Smooth muscle cell (in vitro differentiated cells): ENCODE results near the gene SERPINB5. TPM values are rescaled to one million over a fixed set of nuclear protein-coding genes. Genes with fewer than 3 reads are reported as not detected.

ENCODE experiments used
- DNase-seq: peaks from one replicate; lab custom pipeline; 2025; ENCODE audit not compliant: unreplicated experiment; lab: John Stamatoyannopoulos, UW
- H2AFZ ChIP-seq: fragments of 200-600 bp; sonication (generic); 2 replicates; pipeline ENCODE4 v1.6.0; 2016; ENCODE audit warnings: antibody characterized with exemption, low read depth, mild to moderate bottlenecking
- H3F3A ChIP-seq: fragments of 200-600 bp; sonication (generic); 2 replicates; pipeline ENCODE4 v1.6.0; 2017; ENCODE audit warnings: antibody characterized with exemption, low read depth
- H3K27ac ChIP-seq: fragments of 200-600 bp; sonication (generic); 2 replicates; pipeline ENCODE4 v1.5.1; 2016; ENCODE audit warnings: low read depth, mild to moderate bottlenecking
- H3K27me3 ChIP-seq: fragments of 200-600 bp; sonication (generic); 2 replicates; pipeline ENCODE4 v1.6.1; 2016; ENCODE audit warnings: low read depth, mild to moderate bottlenecking
- H3K36me3 ChIP-seq: fragments of 200-600 bp; sonication (generic); 2 replicates; pipeline ENCODE4 v1.5.1; 2016; ENCODE audit warnings: low read depth
- H3K4me1 ChIP-seq: fragments of 200-600 bp; sonication (generic); 2 replicates; pipeline ENCODE4 v1.5.1; 2016; ENCODE audit warnings: low read depth
- H3K4me2 ChIP-seq: fragments of 200-600 bp; sonication (generic); 2 replicates; pipeline ENCODE4 v1.6.0; 2016; ENCODE audit warnings: mild to moderate bottlenecking
- H3K4me3 ChIP-seq: fragments of 200-600 bp; sonication (generic); 2 replicates; pipeline ENCODE4 v1.5.1; 2016; ENCODE audit warnings: mild to moderate bottlenecking
- H3K79me2 ChIP-seq: fragments of 200-600 bp; sonication (generic); 2 replicates; pipeline ENCODE4 v1.6.0; 2016; ENCODE audit warnings: low read depth, mild to moderate bottlenecking
- H3K9ac ChIP-seq: fragments of 200-600 bp; sonication (generic); 2 replicates; pipeline ENCODE4 v1.6.0; 2016; ENCODE audit warnings: low read depth
- H3K9me3 ChIP-seq: fragments of 200-600 bp; sonication (generic); replicated peaks from 2 replicates; pipeline ENCODE4 v1.5.1; 2016; ENCODE audit warnings: low read depth
- H4K20me1 ChIP-seq: fragments of 200-600 bp; sonication (generic); 2 replicates; pipeline ENCODE4 v1.6.0; 2016; ENCODE audit warnings: low read depth
- CTCF ChIP-seq: fragments of 200-600 bp; sonication (generic); IDR thresholded peaks from 2 replicates; pipeline ENCODE4 v1.5.1; 2017; ENCODE audit warnings: borderline replicate concordance, mild to moderate bottlenecking, antibody characterized with exemption; ENCODE audit not compliant: insufficient read depth, poor library complexity, severe bottlenecking
- WGBS: methylation state at CpG from one replicate; pipeline ENCODE4 v1.1.7; 2016; ENCODE audit warnings: low lambda C conversion rate; 5-methylcytosine and 5-hydroxymethylcytosine counted together
- polyA plus RNA-seq: library from polyadenylated mRNA; unstranded; fragments of >200 nt; fragmentation: Nextera tagmentation; extraction: Ambion mirVana; gene quantifications from 2 replicates; pipeline ENCODE4 v1.2.1, GENCODE V29; 2016
- total RNA-seq: library from RNA; depleted of rRNA; stranded (reverse); fragments of >200 nt; gene quantifications from 2 replicates; pipeline ENCODE4 v1.2.3, GENCODE V29; 2014

SERPINB5 gene
- total and polyA plus RNA-seq, 2 experiments from 2014 or later: 7.6 to 26.8 TPM

- no peak overlapping the region for H3K4me2 ChIP-seq
- no peak overlapping the region for H2AFZ ChIP-seq
- no peak for DNase-seq
- no peak overlapping the region for H3K9ac ChIP-seq
- 93% methylated on average over 3 of the region's 3 CpGs for WGBS
- no peaks in the 10 kb centered on the region for H4K20me1 ChIP-seq
- H3K79me2 ChIP-seq: no peaks in the 10 kb centered on the region
- no peak for TF ChIP-seq CTCF
- no peak overlapping the region for H3K27ac ChIP-seq
- H3K36me3 ChIP-seq: no peaks in the 10 kb centered on the region
- no peak overlapping the region for H3K4me3 ChIP-seq
- H3K27me3 ChIP-seq: no peaks in the 10 kb centered on the region
- no peaks in the 10 kb centered on the region for H3F3A ChIP-seq
- no peaks in the 10 kb centered on the region for H3K4me1 ChIP-seq
- H3K9me3 ChIP-seq: no peaks in the 10 kb centered on the region
Observed at GRCh38 chr18:63468575-63468974, 8.2 kb upstream of the SERPINB5 start.

GRCh38 chr18:63470751-63471150, 6.0 kb upstream of the SERPINB5 start:
- H3K27ac ChIP-seq: no peak overlapping the region
- no peak for DNase-seq
- no peak overlapping the region for H3K9ac ChIP-seq
- H3K36me3 ChIP-seq: no peaks in the 10 kb centered on the region
- H2AFZ ChIP-seq: no peak overlapping the region
- no peak overlapping the region for H3K4me2 ChIP-seq
- no peaks in the 10 kb centered on the region for H3K27me3 ChIP-seq
- no peaks in the 10 kb centered on the region for H4K20me1 ChIP-seq
- no peaks in the 10 kb centered on the region for H3F3A ChIP-seq
- no peaks in the 10 kb centered on the region for H3K79me2 ChIP-seq
- 93% methylated on average over 12 of the region's 12 CpGs for WGBS
- H3K4me3 ChIP-seq: no peak overlapping the region
- no peaks in the 10 kb centered on the region for H3K9me3 ChIP-seq
- no peak for TF ChIP-seq CTCF
- no peaks in the 10 kb centered on the region for H3K4me1 ChIP-seq

GRCh38 chr18:63472380-63472779, 4.4 kb upstream of the SERPINB5 start:
- Histone ChIP-seq H3F3A (no peaks in the 10 kb centered on the region), H3K4me1 (no peaks in the 10 kb centered on the region), H4K20me1 (no peaks in the 10 kb centered on the region), H3K27ac (peak overlapping the region; percentile 75), H3K4me3 (no peak overlapping the region), H3K27me3 (no peaks in the 10 kb centered on the region), H3K79me2 (no peaks in the 10 kb centered on the region), H3K9ac (peak overlapping the region; percentile 22), H3K4me2 (no peak overlapping the region), H3K9me3 (no peaks in the 10 kb centered on the region), H3K36me3 (no peaks in the 10 kb centered on the region), H2AFZ (no peak overlapping the region)
- WGBS: 83% methylated on average over 5 of the region's 5 CpGs
- no peak for TF ChIP-seq CTCF
- DNase-seq: no peak

- no peaks in the 10 kb centered on the region for H3K9me3 ChIP-seq
- no peak overlapping the region for H3K4me3 ChIP-seq
- H3K27me3 ChIP-seq: no peaks in the 10 kb centered on the region
- H3K27ac ChIP-seq: no peak overlapping the region
- no peaks in the 10 kb centered on the region for H3K36me3 ChIP-seq
- peak overlapping the region; percentile 34 for H3K9ac ChIP-seq
- no peak overlapping the region for H2AFZ ChIP-seq
- DNase-seq: no peak
- H3K4me1 ChIP-seq: no peaks in the 10 kb centered on the region
- no peaks in the 10 kb centered on the region for H3K79me2 ChIP-seq
- H3K4me2 ChIP-seq: peak overlapping the region; percentile 65
- TF ChIP-seq CTCF: no peak
- 87% methylated on average over 7 of the region's 7 CpGs for WGBS
- H4K20me1 ChIP-seq: no peaks in the 10 kb centered on the region
- H3F3A ChIP-seq: no peaks in the 10 kb centered on the region
Observed at GRCh38 chr18:63477200-63477599, 442 bp downstream of the SERPINB5 start.
